HG03565 (cell line): Measurements from ENCODE around the gene ZMYM4.
"Not testable (repeated sequence)": the region's sequence is repeated elsewhere in the genome, so short reads cannot be mapped to it uniquely, and the experiment has no call there.

Source experiments
- ATAC-seq: cut with Tn5 transposase; IDR thresholded peaks from one replicate; pipeline ENCODE4 v1.9.1; 2021; ENCODE audit warnings: mild to moderate bottlenecking, moderate library complexity; ENCODE audit not compliant: unreplicated experiment

The ZMYM4 gene

DNA sequence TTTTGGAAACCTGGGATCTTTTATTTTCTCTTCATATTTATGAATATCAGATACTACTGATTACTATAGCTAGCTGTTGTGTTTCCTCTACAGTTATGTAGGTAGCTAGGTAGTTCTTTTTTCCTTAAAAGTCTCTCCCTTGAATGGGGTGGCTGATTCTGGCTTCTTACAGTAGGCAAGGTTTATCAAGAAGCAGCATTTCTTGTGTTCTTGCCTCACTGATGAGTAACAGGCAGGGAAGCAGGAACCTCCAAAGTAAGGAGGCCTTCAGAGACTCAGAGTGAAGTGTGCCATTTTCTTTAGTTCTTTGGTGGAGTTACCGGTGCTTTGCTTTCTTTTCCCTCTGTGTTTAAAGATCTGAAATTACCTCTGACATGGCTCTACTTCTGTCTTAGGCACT lies 56.0 kb downstream of the ZMYM4 start:
- ATAC-seq: no peak

DNA sequence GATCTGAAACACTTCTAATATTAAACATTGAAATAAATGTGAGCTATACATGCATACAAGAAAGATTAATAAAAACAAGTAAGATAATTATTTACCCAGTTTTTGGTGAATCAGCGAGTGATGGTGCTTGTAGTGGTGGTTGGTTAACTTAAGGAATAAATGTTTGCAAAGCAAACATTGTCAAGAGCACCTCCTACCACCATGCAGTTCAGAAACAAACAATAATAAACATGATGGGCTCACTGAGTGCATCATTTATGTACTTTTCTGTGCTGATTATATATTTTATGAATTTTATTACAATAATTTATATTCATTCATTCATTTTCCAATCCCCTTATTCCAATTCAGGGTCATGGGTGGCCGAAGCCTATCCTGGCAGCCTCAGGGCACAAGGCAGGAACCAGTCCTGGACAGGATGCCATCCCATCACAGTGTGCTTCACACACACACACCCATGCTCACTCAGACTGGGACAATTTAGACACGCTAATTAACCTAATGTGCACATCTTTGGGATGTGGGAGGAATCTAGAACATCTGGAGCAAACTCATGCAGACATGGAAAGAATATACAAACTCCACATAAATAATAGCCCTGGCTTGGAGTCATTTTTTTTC lies 57.8 kb downstream of the ZMYM4 start:
- ATAC-seq: no peak

- not testable (repeated sequence) for ATAC-seq
These were observed 63.1 kb downstream of the ZMYM4 start for GRCh38 chr1:35331618-35332017.

DNA sequence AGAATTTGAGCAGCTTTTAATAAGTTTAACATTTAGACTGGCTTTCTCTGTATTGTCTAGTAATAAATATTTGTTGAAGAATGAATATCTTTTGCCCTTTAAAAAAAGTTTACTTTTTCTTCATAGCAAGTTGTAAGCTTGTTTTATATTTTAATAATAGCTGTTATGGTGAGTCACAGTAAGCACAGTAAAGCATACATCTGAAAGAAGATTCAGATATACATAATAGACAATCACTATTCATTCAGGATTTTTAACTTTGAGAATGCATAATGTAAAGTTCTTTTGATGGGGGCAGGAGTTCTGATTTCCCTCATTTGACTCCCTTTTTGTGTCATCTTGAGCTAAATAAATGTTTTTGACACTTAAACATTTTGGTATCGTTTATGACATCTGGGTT lies 66.0 kb downstream of the ZMYM4 start:
- ATAC-seq: no peak

GRCh38 chr1:35340519-35340918 lies 72.0 kb downstream of the ZMYM4 start:
- no peak for ATAC-seq

- ATAC-seq: no peak
These were observed 77.0 kb downstream of the ZMYM4 start for GRCh38 chr1:35345439-35345981.

GRCh38 chr1:35350872-35351271 lies 82.4 kb downstream of the ZMYM4 start:
- no peak for ATAC-seq

DNA sequence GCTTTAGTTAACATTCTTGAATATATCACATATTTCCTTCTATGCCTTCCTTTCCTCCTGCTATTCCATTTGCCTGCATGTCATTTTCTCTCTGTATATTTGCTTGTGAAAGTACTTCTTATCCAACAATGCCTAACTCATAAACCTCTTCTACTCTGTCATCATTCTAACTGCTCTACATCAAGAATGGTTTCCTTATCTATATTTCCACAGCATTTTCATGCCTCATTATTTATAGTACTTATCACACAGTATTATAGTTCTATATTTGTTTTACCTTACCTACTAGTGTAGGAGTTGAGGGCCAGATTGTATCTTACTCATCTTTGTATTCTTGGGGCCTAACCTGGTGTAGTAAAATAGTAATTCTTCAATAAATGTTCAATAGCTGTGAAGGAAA lies 91.5 kb downstream of the ZMYM4 start:
- no peak for ATAC-seq

DNA sequence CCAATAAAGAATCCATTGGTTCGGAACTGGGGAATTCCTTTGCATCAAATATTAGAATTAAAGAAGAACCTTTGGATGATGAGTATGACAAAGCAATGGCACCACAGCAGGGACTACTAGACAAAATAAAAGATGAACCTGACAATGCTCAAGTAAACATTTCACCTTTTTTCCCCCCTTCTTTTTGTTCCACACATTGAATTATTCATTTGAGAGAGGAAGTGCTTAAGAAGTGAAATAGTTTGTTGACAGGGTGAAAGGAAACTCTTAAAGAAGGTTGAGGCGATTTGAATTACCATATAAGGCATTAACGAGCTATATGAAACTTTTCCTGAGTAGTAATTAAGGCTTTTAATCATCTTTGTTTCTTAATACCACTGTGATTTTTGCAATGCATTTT lies 93.1 kb downstream of the ZMYM4 start:
- no peak for ATAC-seq

DNA sequence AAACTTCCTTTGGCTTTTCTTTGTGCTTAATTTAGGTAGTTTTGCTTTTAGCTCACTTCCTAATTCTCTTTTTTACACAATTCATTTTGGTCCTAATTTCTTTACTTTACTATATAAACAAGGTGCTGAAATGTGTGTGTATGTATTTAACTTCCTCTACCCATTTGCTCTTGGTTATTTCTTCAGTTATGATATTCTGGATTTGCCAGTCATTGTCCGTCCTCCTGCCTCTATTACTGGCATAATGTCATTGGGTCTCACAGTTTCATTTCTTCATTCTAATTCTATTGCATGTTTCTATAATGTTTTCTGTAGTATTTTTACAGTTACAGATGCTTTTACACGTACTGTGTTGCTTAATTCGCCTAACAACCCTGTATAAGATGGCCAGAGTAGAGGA lies 96.2 kb downstream of the ZMYM4 start:
- ATAC-seq: no peak

- ATAC-seq: no peak
These were observed 99.4 kb downstream of the ZMYM4 start for GRCh38 chr1:35367914-35368313.

DNA sequence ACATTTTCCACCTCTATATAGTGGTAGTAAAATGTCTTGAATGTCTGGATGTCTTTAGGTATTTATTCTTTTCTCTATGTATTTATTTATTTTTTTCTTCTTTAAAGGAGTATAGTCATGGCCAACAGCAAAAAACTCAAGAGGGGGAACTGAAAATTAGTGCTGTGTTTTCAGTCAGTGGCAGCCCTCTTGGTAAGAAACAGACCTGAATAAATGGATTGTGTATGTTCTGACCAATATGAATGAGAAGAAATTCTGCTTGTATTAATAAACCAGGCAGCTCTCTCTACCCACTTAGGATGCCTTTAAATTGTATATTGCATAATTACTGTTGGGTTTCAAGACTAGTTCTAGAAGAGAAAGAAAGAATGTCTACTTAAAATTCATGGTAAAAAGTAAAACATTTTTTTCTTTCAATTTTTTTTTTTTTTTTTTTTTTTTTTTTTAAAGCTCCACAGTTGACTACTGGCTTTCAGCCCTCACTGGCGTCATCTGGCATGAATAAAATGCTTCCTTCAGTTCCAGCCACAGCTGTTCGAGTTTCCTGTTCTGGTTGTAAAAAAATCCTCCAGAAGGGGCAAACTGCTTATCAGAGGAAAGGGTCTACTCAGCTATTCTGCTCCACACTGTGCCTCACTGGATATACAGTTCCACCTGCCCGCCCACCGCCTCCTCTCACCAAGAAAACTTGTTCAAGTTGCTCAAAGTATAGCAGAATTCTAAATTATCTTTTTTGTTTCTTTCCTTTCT lies 101.6 kb downstream of the ZMYM4 start:
- ATAC-seq: no peak

- ATAC-seq: no peak
These were observed 103.0 kb downstream of the ZMYM4 start for GRCh38 chr1:35371506-35371905.

DNA sequence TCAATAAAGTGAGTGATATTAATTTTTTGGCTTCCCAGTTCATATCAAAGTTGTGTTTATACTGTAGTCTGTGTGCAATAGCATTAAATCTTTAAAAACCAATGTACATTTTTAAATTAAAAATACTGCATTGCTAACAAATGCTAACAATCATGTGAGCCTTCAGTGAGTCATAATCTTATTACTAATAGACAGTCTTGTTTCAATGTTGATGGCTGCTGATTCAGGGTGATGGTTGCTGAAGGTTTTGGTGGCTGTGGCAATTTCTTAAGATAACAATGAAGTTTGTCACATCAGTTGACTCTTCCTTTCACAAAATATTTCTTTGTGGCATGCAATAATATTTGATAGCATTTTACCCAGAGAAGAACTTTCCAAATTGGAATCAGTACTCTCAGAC lies 109.0 kb downstream of the ZMYM4 start:
- no peak for ATAC-seq

DNA sequence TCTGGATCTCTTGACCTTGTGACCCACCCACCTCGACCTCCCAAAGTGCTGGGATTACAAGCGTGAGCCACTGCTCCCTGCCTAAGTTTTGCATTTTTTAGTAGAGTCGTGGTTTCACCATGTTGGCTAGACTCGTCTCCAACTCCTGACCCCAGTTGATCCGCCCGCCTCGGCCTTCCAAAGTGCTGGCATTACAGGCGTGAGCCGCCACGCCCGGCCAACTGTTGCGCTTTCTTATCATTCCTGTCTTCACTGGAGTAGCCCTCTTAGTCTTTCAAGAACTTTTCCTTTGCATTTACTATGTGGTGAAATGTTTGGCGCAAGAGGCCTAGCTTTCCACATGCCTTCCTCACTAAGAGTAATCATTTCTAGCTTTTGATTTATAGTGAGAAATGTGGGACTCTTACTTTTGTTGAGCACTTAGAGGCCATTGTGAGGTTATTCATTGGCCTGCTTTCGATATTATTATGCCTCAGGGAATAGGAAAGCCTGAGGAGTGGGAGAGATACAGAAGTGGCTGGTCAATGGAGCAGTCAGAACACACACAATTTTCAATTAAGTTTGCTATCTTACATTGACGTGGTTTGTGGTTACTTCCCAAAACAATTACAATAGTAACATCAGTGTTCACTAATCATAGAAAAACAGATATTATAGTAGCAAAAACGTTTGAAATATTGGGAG lies 111.0 kb downstream of the ZMYM4 start:
- ATAC-seq: no peak

- ATAC-seq: not testable (repeated sequence)
These were observed 111.6 kb downstream of the ZMYM4 start for GRCh38 chr1:35380111-35380510.

DNA sequence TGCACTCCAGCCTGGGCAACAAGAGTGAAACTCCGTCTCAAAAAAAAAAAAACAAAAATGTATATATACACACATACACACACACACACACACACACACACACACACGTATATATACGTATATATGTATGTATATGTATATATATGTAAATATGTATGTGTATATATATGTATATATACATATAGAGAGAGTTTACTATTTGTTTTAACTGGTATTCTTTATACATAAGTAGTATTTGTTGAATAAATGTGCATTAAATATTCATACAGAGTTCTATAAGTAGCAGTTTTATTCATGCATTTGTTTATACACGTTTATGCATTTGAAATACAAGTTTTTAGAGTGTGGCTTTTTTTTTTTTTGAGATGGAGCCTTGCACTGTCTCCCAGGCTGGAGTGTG lies 113.6 kb downstream of the ZMYM4 start:
- no peak for ATAC-seq

GRCh38 chr1:35386290-35386689 lies 117.8 kb downstream of the ZMYM4 start:
- ATAC-seq: no peak

DNA sequence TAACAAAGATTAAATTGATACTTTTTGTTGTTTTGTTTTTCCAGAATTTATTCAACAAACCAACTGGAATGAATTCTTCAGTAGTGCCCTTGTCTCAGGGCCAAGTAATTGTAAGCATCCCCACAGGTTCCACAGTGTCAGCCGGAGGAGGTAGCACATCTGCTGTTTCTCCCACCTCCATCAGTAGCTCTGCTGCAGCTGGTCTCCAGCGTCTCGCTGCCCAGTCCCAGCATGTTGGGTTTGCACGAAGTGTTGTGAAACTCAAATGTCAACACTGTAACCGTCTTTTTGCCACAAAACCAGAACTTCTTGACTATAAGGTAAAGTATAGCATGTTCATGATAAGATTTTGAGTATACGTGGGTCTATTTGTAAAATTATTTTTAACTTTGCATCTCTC lies 118.5 kb downstream of the ZMYM4 start:
- ATAC-seq: no peak

- no peak for ATAC-seq
These were observed 122.3 kb downstream of the ZMYM4 start for GRCh38 chr1:35390600-35391494.

DNA sequence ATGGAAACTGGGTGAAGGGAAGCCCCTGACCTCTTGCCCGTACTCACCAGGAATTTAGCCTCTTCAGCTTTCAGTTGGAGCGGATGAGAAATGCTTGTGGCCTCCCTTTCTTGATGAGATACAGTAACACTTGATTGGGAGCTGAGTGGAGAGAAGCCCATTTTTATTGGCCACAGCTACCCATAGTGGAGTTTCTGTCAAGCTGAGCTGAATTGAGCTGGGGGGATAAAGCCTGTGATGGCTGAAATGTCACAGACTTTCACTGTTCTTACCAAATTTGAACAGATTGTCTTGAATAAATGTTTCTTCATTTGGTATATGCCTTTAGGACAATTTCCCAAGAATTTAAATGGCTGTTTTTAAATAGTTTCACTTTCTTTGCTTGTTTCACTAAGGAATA lies 125.9 kb downstream of the ZMYM4 start:
- no peak for ATAC-seq
